Neural progenitor cell (in vitro differentiated cells): ENCODE results near the gene RASSF3. TPM values are rescaled to one million over a fixed set of nuclear protein-coding genes. Genes with fewer than 3 reads are reported as not detected.

ENCODE experiments used
- DNase-seq: peaks from one replicate; pipeline ENCODE4 v3.0.0-alpha.2; 2016; ENCODE audit warnings: low spot score
- H2AFZ ChIP-seq: fragments of 200-600 bp; sonication (generic); replicated peaks from 2 replicates; pipeline ENCODE4 v1.6.1; 2016; ENCODE audit warnings: antibody characterized with exemption
- H3F3A ChIP-seq: fragments of 200-600 bp; sonication (generic); 2 replicates; pipeline ENCODE4 v1.6.1; 2016; ENCODE audit warnings: antibody characterized with exemption, low read depth
- H3K27ac ChIP-seq: fragments of 200-600 bp; sonication (generic); 2 replicates; pipeline ENCODE4 v1.5.1; 2016; ENCODE audit warnings: mild to moderate bottlenecking
- H3K27me3 ChIP-seq: fragments of 200-600 bp; sonication (generic); 2 replicates; pipeline ENCODE4 v1.6.1; 2016; ENCODE audit warnings: mild to moderate bottlenecking, moderate library complexity
- H3K36me3 ChIP-seq: fragments of 200-600 bp; sonication (generic); 2 replicates; pipeline ENCODE4 v1.5.1; 2016
- H3K4me1 ChIP-seq: fragments of 200-600 bp; sonication (generic); 2 replicates; pipeline ENCODE4 v1.6.1; 2016; ENCODE audit warnings: mixed run types
- H3K4me2 ChIP-seq: fragments of 200-600 bp; sonication (generic); 2 replicates; pipeline ENCODE4 v1.6.1; 2016
- H3K4me3 ChIP-seq: fragments of 200-600 bp; sonication (generic); 2 replicates; pipeline ENCODE4 v1.5.1; 2016
- H3K79me2 ChIP-seq: fragments of 200-600 bp; sonication (generic); 2 replicates; pipeline ENCODE4 v1.6.1; 2016; ENCODE audit warnings: low read depth
- H3K9ac ChIP-seq: fragments of 200-600 bp; sonication (generic); 2 replicates; pipeline ENCODE4 v1.6.1; 2016
- H3K9me3 ChIP-seq: fragments of 200-600 bp; sonication (generic); 2 replicates; pipeline ENCODE4 v1.5.1; 2016; ENCODE audit warnings: low read depth
- H4K20me1 ChIP-seq: fragments of 200-600 bp; sonication (generic); 2 replicates; pipeline ENCODE4 v1.6.1; 2016; ENCODE audit warnings: low read depth
- H3K27ac Mint-ChIP-seq: 3 replicates; pipeline ENCODE4 v1.8.0; 2021; ENCODE audit warnings: mixed read lengths
- H3K27me3 Mint-ChIP-seq: 2 replicates; pipeline ENCODE4 v1.8.0; 2022; ENCODE audit warnings: low read depth, mild to moderate bottlenecking, inconsistent platforms, moderate library complexity, mixed read lengths; ENCODE audit not compliant: insufficient read depth
- H3K36me3 Mint-ChIP-seq: 3 replicates; pipeline ENCODE4 v1.8.0; 2021; ENCODE audit warnings: mixed read lengths
- H3K4me1 Mint-ChIP-seq: 3 replicates; pipeline ENCODE4 v1.8.0; 2021; ENCODE audit warnings: mixed read lengths
- H3K4me3 Mint-ChIP-seq: 3 replicates; pipeline ENCODE4 v1.8.0; 2021; ENCODE audit warnings: mild to moderate bottlenecking, moderate library complexity, mixed read lengths
- H3K9me3 Mint-ChIP-seq: 3 replicates; pipeline ENCODE4 v1.8.0; 2020; ENCODE audit warnings: mixed read lengths
- EZH2 ChIP-seq: fragments of 200-600 bp; sonication (generic); IDR thresholded peaks from 2 replicates; pipeline ENCODE4 v1.6.1; 2017; ENCODE audit warnings: antibody characterized with exemption, mild to moderate bottlenecking, moderate library complexity
- EZH2phosphoT487 ChIP-seq: fragments of 200-600 bp; sonication (generic); IDR thresholded peaks from 2 replicates; pipeline ENCODE4 v1.6.1; 2017; ENCODE audit warnings: antibody characterized with exemption
- total RNA-seq: library from RNA; depleted of rRNA; stranded (reverse); fragments of >200 nt; gene quantifications from 2 replicates; pipeline ENCODE4 v1.2.3, GENCODE V29; 2015; ENCODE audit warnings: low replicate concordance
- TF ChIP-seq, protein P1 (sequence below): fragments of 200-600 bp; sonication (generic); IDR thresholded peaks from 2 replicates; pipeline ENCODE4 v1.5.1; 2017; ENCODE audit warnings: antibody characterized with exemption, mild to moderate bottlenecking

Gene RASSF3
- total RNA-seq, 1 donor from 2014 or later: 14.5 TPM

DNA sequence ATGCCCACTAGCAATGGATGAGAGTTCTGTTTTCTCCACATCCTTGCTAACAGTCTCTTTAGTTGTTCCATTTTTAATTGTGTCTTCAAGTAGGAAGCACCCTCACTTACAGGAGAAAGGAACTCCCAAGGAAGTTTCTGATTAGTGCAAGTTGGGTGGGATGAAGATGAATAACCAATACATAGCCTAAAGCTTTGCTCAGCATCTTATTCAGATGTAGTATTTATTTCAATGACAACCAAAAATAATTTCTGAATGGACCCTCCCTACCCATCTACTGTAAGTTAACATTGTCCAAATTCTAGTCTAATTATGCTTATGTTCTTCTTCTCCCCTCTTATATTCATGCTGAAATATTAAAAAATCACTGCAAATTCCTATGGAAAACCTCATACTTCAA lies 36.0 kb downstream of the RASSF3 start:
- Mint-ChIP-seq H3K4me3 (no peak overlapping the region), H3K36me3 (peaks cover 6% of the 10 kb centered on the region), H3K9me3 (no peaks in the 10 kb centered on the region), H3K4me1 (peaks cover 2% of the 10 kb centered on the region), H3K27ac (no peak overlapping the region), H3K27me3 (peaks cover 2% of the 10 kb centered on the region)
- H3K9ac ChIP-seq: no peak overlapping the region
- H3K27ac ChIP-seq: no peak overlapping the region
- H3K4me3 ChIP-seq: no peak overlapping the region
- peaks cover 34% of the 10 kb centered on the region for H3K79me2 ChIP-seq
- no peaks in the 10 kb centered on the region for H3K9me3 ChIP-seq
- no peak overlapping the region for H3K4me2 ChIP-seq
- H4K20me1 ChIP-seq: peaks cover 3% of the 10 kb centered on the region
- no peak for TF ChIP-seq EZH2
- TF ChIP-seq, protein P1, sequence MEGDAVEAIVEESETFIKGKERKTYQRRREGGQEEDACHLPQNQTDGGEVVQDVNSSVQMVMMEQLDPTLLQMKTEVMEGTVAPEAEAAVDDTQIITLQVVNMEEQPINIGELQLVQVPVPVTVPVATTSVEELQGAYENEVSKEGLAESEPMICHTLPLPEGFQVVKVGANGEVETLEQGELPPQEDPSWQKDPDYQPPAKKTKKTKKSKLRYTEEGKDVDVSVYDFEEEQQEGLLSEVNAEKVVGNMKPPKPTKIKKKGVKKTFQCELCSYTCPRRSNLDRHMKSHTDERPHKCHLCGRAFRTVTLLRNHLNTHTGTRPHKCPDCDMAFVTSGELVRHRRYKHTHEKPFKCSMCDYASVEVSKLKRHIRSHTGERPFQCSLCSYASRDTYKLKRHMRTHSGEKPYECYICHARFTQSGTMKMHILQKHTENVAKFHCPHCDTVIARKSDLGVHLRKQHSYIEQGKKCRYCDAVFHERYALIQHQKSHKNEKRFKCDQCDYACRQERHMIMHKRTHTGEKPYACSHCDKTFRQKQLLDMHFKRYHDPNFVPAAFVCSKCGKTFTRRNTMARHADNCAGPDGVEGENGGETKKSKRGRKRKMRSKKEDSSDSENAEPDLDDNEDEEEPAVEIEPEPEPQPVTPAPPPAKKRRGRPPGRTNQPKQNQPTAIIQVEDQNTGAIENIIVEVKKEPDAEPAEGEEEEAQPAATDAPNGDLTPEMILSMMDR: no peak
- TF ChIP-seq EZH2phosphoT487: no peak
- H3K27me3 ChIP-seq: no peaks in the 10 kb centered on the region
- no peaks in the 10 kb centered on the region for H3F3A ChIP-seq
- no peak for DNase-seq
- H3K36me3 ChIP-seq: no peaks in the 10 kb centered on the region
- no peak overlapping the region for H2AFZ ChIP-seq
- no peaks in the 10 kb centered on the region for H3K4me1 ChIP-seq

DNA sequence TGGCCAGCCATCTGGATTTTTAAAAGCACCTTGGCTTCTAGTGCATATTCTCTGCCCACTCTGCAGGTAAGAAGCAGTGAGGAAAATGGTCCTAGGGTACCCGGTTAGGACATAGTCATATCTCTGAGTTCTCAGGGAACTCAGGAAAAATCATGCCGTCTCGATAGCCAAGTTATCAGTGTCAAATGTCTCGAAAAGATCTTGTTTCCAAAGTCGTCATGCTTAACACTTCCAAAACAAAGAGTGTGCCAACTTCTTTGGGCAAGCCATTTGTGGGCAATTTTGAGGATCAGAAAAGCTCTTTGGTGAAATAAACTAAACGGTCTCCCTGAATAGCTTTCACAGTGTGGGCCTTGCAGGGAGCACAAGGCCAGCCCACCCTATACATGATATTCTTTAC lies 39.2 kb downstream of the RASSF3 start:
- Histone ChIP-seq H4K20me1 (peaks cover 3% of the 10 kb centered on the region), H3K4me2 (no peak overlapping the region), H2AFZ (no peak overlapping the region), H3K4me1 (no peaks in the 10 kb centered on the region), H3K9ac (no peak overlapping the region), H3K9me3 (no peaks in the 10 kb centered on the region), H3F3A (no peaks in the 10 kb centered on the region), H3K4me3 (no peak overlapping the region), H3K36me3 (no peaks in the 10 kb centered on the region), H3K27ac (no peak overlapping the region), H3K27me3 (no peaks in the 10 kb centered on the region), H3K79me2 (peaks cover 24% of the 10 kb centered on the region)
- Mint-ChIP-seq H3K4me3 (no peak overlapping the region), H3K4me1 (peaks cover 2% of the 10 kb centered on the region), H3K27ac (no peak overlapping the region), H3K9me3 (no peaks in the 10 kb centered on the region), H3K36me3 (peaks cover 6% of the 10 kb centered on the region), H3K27me3 (peaks cover 2% of the 10 kb centered on the region)
- no peak for DNase-seq
- TF ChIP-seq, protein P1: no peak
- TF ChIP-seq EZH2 (no peak), EZH2phosphoT487 (no peak)

- H3K79me2 ChIP-seq: peaks cover 29% of the 10 kb centered on the region
- Mint-ChIP-seq H3K4me1 (peaks cover 2% of the 10 kb centered on the region), H3K9me3 (no peaks in the 10 kb centered on the region), H3K27me3 (peaks cover 2% of the 10 kb centered on the region), H3K36me3 (peaks cover 6% of the 10 kb centered on the region), H3K27ac (no peak overlapping the region), H3K4me3 (no peak overlapping the region)
- no peaks in the 10 kb centered on the region for H3K27me3 ChIP-seq
- H3K27ac ChIP-seq: no peak overlapping the region
- no peaks in the 10 kb centered on the region for H3F3A ChIP-seq
- no peak overlapping the region for H3K4me3 ChIP-seq
- H3K4me2 ChIP-seq: no peak overlapping the region
- TF ChIP-seq, protein P1: no peak
- no peak for TF ChIP-seq EZH2phosphoT487
- no peak for TF ChIP-seq EZH2
- no peak for DNase-seq
- H3K4me1 ChIP-seq: no peaks in the 10 kb centered on the region
- no peak overlapping the region for H3K9ac ChIP-seq
- peaks cover 3% of the 10 kb centered on the region for H4K20me1 ChIP-seq
- no peaks in the 10 kb centered on the region for H3K9me3 ChIP-seq
- H2AFZ ChIP-seq: no peak overlapping the region
- no peaks in the 10 kb centered on the region for H3K36me3 ChIP-seq
Observed at GRCh38 chr12:64650762-64651161, 40.5 kb downstream of the RASSF3 start.

- no peaks in the 10 kb centered on the region for H3K4me1 ChIP-seq
- H3K9ac ChIP-seq: no peak overlapping the region
- Mint-ChIP-seq H3K9me3 (no peaks in the 10 kb centered on the region), H3K27me3 (peaks cover 2% of the 10 kb centered on the region), H3K27ac (no peak overlapping the region), H3K36me3 (peaks cover 6% of the 10 kb centered on the region), H3K4me1 (peaks cover 2% of the 10 kb centered on the region), H3K4me3 (no peak overlapping the region)
- H3K9me3 ChIP-seq: no peaks in the 10 kb centered on the region
- peaks cover 17% of the 10 kb centered on the region for H3K79me2 ChIP-seq
- TF ChIP-seq EZH2phosphoT487 (no peak), EZH2 (no peak)
- TF ChIP-seq, protein P1: no peak
- H3K4me3 ChIP-seq: no peak overlapping the region
- no peak overlapping the region for H3K4me2 ChIP-seq
- DNase-seq: no peak
- no peaks in the 10 kb centered on the region for H3K27me3 ChIP-seq
- H3F3A ChIP-seq: no peaks in the 10 kb centered on the region
- H4K20me1 ChIP-seq: peaks cover 3% of the 10 kb centered on the region
- no peaks in the 10 kb centered on the region for H3K36me3 ChIP-seq
- no peak overlapping the region for H2AFZ ChIP-seq
- no peak overlapping the region for H3K27ac ChIP-seq
Observed at GRCh38 chr12:64652346-64652745, 42.1 kb downstream of the RASSF3 start.
